Measurements from ENCODE around the gene AHCYL1.

DNA sequence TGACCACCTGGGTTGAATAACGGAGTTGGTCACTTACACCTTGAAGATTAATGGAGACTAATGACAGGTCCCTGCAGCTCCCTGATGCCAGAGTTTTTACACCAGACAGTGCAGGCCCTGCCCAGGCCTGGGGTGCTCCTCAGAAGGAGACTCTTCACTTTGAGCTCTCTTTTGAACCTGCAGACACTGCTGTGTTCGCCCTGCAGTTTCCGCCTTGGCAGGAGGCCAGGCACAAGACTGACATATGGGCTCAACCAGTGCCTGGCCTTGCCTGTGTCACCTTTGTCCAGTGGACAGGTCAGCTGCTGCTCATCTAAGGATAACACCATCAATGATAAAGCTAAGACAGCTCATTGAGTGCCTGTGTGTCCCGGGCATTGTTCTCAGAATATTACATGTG is 55.1 kb downstream of the AHCYL1 start:
- no peak for TF ChIP-seq GATA3 (IDR thresholded peaks at IDR 0.05; ENCODE audit: low read depth, low read length)
- no peak for TF ChIP-seq GATA2 (IDR thresholded peaks at IDR 0.05; ENCODE audit: low read depth, low read length)
